Tongue (tissue), 2 donors: ENCODE data around the gene SLC31A1. TPM values are rescaled to one million over a fixed set of nuclear protein-coding genes. Genes with fewer than 3 reads are reported as not detected.
"Not testable (repeated sequence)": the region's sequence is repeated elsewhere in the genome, so short reads cannot be mapped to it uniquely, and the experiment has no call there.

Source experiments
- DNase-seq: peaks from one replicate; pipeline ENCODE4 v3.0.0-alpha.2; 2015
- total RNA-seq: library from RNA; depleted of rRNA; stranded (reverse); fragments of >200 nt; gene quantifications from one replicate; pipeline ENCODE4 v1.2.3, GENCODE V29; 2014

Gene SLC31A1
- total RNA-seq, 1 donor from 2014 or later = 11.8 TPM

DNA sequence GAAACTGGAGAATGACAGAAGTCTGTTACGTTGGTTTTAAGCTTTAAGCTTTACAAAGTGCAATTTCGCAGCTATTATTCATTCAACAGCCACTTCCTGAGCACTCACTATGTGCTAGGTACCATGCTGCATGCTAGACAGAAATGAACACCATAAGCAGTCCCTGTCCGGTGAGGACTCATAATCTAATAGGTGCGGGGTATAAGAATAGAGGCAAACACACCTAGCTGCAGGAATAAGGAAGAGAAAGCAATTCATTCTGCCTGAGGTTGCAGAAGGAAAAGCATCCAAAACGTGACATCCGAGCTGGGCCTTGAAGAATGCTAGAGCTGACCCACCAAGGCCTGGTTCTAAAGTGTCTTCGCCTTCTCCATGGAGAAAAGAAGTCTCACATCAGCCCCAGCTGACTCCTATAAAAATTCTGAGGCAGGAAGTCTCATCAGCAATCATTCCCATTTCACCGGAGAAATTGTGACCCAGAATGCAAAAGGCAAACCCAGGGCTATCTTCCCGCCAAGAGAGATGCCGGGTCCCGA is 809 bp upstream of the SLC31A1 start:
- no peak for DNase-seq

GRCh38 chr9:113221800-113222481 is 597 bp downstream of the SLC31A1 start:
- peak; percentile 33 for DNase-seq

DNA sequence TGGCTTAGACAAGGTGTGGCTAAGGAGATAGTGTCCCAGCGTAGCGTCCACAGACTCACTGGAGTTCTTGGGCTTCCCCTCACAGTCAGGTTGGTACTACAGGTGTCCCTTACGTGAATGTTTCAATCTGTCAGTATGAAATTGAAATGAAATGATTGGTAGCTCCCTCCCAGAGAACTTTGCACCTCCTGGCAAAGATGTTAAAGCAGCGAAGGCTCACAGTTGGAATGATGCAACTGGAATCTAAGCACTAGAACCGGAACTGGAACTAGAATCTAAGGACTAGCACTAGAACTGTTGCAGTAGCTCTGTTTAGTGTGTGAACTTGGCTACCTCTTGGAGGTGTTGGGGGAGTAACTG is 1.1 kb downstream of the SLC31A1 start:
- peak; percentile 7 for DNase-seq

DNA sequence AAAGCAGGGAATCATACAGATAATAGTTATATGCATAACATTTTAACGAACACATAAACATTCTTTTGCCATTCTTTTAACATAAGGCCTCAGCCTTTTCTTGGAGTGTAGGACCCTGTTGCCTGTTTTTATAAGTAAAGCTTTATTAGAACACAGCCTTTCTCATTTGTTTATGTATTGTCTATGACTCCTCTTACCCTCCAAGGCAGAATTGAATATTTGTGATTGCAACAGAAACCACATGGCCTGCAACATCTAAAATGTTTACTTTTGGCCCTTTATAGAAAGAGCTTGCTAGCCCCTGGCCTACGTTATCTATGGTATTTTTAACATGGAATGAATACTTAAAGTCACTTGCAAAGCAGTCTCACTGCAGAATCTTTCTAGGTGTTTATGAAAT is 2.6 kb downstream of the SLC31A1 start:
- no peak for DNase-seq

- DNase-seq = no peak
Observed at GRCh38 chr9:113227436-113227835, 6.1 kb downstream of the SLC31A1 start.

GRCh38 chr9:113228130-113228665 is 6.9 kb downstream of the SLC31A1 start:
- no peak for DNase-seq

DNA sequence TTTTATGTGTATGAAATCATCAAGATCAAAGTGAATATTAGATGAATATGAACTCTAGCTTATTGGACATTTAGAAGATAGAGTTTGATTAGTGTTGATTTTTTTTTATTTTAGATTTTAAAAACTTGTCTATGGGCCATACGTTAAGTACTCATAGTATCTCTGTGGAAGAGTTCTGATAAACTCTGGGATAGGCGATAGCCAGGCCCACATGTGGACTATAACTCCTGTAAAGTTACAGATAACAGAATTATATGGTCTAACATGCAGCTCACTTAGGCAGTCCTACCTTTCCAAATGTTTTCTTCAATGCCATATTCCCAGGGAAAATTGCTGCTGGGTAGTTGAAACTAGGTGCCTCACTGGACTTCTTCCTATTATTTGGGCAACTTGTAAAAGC is 10.4 kb downstream of the SLC31A1 start:
- DNase-seq = no peak

GRCh38 chr9:113235701-113236255 is 14.4 kb downstream of the SLC31A1 start:
- not testable (repeated sequence) for DNase-seq

DNA sequence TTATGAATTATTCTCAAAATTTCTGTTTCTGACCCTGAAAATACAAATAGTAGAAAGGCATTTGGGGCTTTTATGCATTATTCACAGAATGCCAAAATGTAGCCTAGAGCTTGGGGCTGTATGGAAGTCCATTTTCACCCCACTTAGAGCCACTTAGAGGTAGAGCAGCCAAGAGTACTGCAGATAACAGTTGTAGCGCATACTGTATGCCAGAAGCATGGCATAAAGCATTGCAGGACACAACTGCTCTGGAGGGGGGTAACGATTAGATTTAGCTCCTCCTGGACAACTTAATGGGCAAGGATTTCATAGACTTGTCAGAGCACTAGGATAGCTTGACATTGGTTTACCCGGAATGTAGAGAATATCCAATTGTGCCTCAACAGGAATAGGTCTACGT is 15.7 kb downstream of the SLC31A1 start:
- DNase-seq = no peak

DNA sequence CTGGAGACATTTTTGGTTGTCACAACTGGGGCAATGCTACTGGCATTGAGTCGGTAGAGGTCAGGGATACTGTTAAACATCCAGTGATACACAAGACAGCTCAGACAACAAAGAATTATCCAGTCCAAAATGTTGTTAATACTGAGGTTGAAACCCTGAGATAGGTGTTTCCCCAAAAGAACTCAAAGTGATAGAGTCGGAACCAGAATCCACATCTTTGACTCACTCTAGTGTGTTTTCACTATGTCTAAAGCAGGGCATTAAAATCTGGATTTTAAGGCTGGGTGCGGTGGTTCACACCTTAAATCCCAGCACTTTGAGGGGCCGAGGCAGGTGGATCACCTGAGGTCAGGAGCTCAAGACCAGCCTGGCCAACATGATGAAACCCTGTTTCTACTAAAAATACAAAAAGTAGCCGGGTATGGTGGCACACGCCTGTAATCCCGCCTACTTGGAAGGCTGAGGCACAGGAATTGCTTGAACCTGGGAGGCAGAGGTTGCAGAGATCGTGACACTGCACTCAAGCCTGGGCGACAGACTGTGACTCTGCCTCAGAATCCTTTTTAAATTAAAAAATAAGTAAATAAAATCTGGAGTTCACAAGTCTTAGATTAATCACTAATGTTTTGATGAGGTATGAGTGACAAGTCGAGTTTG is 17.0 kb downstream of the SLC31A1 start:
- no peak for DNase-seq

GRCh38 chr9:113238859-113239232 is 17.5 kb downstream of the SLC31A1 start:
- no peak for DNase-seq

- no peak for DNase-seq
Observed at GRCh38 chr9:113241161-113241560, 19.8 kb downstream of the SLC31A1 start.

- no peak for DNase-seq
Observed at GRCh38 chr9:113244556-113244955, 23.2 kb downstream of the SLC31A1 start.

DNA sequence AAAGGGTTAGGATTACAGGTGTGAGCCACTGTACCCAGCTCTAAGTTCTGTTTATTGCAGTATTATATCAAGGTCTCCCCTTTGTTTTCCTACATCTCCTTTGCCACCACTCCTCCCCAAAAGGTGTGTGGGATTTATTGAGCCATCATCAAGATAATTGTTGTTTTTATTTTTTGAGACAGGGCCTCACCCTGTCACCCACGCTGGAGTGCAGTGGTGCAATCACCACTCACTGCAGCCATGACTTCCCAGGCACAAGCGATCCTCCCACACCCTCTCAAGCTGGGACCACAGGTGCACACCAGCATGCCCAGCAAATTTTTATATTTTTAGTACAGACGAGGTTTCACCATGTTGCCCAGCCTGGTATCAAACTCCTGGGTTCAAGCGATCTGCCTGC is 24.6 kb downstream of the SLC31A1 start:
- no peak for DNase-seq

- DNase-seq = no peak
Observed at GRCh38 chr9:113246928-113247327, 25.6 kb downstream of the SLC31A1 start.

- DNase-seq = no peak
Observed at GRCh38 chr9:113247640-113248039, 26.3 kb downstream of the SLC31A1 start.

DNA sequence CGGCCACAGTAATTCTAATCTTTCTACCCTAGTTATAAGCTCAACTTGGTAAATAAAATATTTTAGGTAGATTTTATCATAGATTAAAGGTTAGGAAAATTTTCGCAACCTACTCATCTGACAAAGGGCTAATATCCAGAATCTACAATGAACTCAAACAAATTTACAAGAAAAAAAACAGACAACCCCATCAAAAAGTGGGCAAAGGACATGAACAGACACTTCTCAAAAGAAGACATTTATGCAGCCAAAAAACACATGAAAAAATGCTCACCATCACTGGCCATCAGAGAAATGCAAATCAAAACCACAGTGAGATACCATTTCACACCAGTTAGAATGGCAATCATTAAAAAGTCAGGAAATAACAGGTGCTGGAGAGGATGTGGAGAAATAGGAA is 28.3 kb downstream of the SLC31A1 start:
- not testable (repeated sequence) for DNase-seq

GRCh38 chr9:113250807-113251206 is 29.5 kb downstream of the SLC31A1 start:
- no peak for DNase-seq

DNA sequence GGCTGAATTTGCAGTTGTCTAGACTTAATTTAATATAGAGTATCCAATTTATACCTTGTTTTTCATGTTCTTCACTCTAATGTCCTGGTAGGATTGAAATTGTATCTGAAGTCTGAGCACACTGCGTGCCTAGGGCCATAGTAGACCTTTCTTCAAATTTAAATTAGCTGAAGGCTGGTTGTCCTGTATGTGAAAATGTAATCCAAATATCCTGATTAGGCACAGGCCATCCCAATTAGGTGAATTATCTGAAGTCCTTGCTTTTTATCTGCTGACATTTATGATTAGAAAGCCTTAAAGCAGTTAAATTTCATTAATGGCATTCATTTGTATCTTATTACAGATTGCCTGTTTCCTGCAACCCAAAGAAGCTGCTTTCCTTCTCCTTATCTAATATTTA is 33.6 kb downstream of the SLC31A1 start:
- no peak for DNase-seq

DNA sequence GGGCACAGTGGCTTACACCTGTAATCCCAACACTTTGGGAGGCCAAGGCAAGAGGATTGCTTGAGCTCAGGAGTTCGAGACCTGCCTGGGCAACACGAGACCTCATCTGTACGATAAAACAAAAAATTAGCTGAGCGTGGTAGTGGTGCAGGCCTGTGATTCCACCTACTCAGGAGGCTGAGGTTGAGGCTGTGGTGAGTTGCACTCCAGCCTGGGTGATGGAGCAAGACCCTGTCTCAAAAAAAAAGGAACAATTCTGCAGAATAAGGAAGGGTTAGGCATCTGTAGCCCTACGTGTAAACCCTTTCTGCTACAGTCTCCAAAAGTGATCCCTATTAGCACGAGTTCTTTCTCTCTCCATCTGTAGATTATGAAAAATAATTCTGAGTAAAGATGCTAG is 34.1 kb downstream of the SLC31A1 start:
- DNase-seq = no peak

- no peak for DNase-seq
Observed at GRCh38 chr9:113257863-113258262, 36.5 kb downstream of the SLC31A1 start.

DNA sequence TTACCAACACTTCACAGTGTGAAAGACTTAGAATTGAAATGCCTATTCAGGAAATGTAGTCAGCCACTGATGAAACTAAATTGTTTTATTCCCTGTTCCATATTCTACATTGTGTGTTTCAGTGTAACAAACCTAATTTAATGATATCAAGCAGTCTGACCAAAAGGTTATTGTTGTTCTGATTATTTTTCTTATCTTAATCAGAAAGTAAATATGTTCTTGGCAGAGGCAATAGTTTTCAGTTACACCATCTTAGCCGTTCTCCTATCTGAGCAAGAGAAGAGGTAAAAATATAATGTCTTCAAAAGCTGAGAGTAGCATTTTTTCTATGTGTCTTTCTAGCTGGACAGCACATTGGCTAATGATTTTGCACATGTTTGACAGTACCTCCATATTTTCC is 36.9 kb downstream of the SLC31A1 start:
- DNase-seq = no peak

GRCh38 chr9:113261917-113262671 is 40.8 kb downstream of the SLC31A1 start:
- DNase-seq = no peak
